PFSK-1 (cell line): ENCODE measurements around the gene HNRNPAB.

Experiments
- FOXP2 ChIP-seq: optimal IDR thresholded peaks from 2 replicates; pipeline ENCODE3; 2011; ENCODE audit warnings: borderline replicate concordance, control low read depth, inconsistent platforms; ENCODE audit not compliant: insufficient read depth; ENCODE audit errors: extremely low read length, extremely low read depth
- POLR2AphosphoS5 ChIP-seq: IDR thresholded peaks from 2 replicates; pipeline ENCODE4 v1.6.1; 2012; ENCODE audit warnings: low read depth, mild to moderate bottlenecking, control low read depth, low read length, moderate library complexity
- REST ChIP-seq, 2 experiments: IDR thresholded peaks; 2 replicates each; pipeline versions ENCODE4 v1.6.1 to v1.8.0; 2011 to 2012; ENCODE audit warnings: low read depth in 2 of 2, low read length in 2 of 2, control low read depth in 1 of 2, inconsistent platforms in 1 of 2, mild to moderate bottlenecking in 1 of 2, moderate library complexity in 1 of 2; ENCODE audit not compliant: insufficient read depth in 1 of 2
- SIN3A ChIP-seq: IDR thresholded peaks from 2 replicates; pipeline ENCODE4 v1.6.1; 2012; ENCODE audit warnings: mild to moderate bottlenecking, low read length, moderate library complexity, borderline replicate concordance; ENCODE audit not compliant: insufficient read depth
- TAF1 ChIP-seq: IDR thresholded peaks from 2 replicates; pipeline ENCODE4 v1.6.1; 2012; ENCODE audit warnings: low read length, control low read depth, borderline replicate concordance; ENCODE audit not compliant: insufficient read depth

The HNRNPAB gene

GRCh38 chr5:178193251-178193809 lies 11.0 kb upstream of the HNRNPAB start:
- no peak for TF ChIP-seq FOXP2
- TF ChIP-seq POLR2AphosphoS5: no peak
- TF ChIP-seq REST (IDR thresholded peaks at IDR 0.05; ENCODE audit: insufficient read depth in 1 of 2, low read depth in 2 of 2, low read length in 2 of 2): no peak
- no peak for TF ChIP-seq TAF1
- no peak for TF ChIP-seq SIN3A

- TF ChIP-seq REST (IDR thresholded peaks at IDR 0.05; ENCODE audit: insufficient read depth in 1 of 2, low read depth in 2 of 2, low read length in 2 of 2) (no peak), SIN3A (no peak), FOXP2 (no peak), TAF1 (no peak), POLR2AphosphoS5 (no peak)
These were observed 10.3 kb upstream of the HNRNPAB start for GRCh38 chr5:178194026-178194425.

GRCh38 chr5:178196281-178196812 lies 8.0 kb upstream of the HNRNPAB start:
- TF ChIP-seq FOXP2 (no peak), TAF1 (no peak), SIN3A (no peak)

GRCh38 chr5:178196986-178197385 lies 7.3 kb upstream of the HNRNPAB start:
- TF ChIP-seq REST (IDR thresholded peaks at IDR 0.05; ENCODE audit: insufficient read depth in 1 of 2, low read depth in 2 of 2, low read length in 2 of 2): no peak
- no peak for TF ChIP-seq POLR2AphosphoS5
- no peak for TF ChIP-seq TAF1
- TF ChIP-seq FOXP2: no peak
- TF ChIP-seq SIN3A: no peak

- TF ChIP-seq REST (IDR thresholded peaks at IDR 0.05; ENCODE audit: insufficient read depth in 1 of 2, low read depth in 2 of 2, low read length in 2 of 2) (no peak), FOXP2 (no peak), SIN3A (no peak), POLR2AphosphoS5 (no peak), TAF1 (no peak)
These were observed 5.6 kb upstream of the HNRNPAB start for GRCh38 chr5:178198706-178199105.
